PC-9 (cell line): Measurements from ENCODE around the gene RNF130.

ENCODE experiments used
- EZH2 ChIP-seq: fragments of 200-600 bp; sonication (generic); IDR thresholded peaks from 2 replicates; pipeline ENCODE4 v1.8.0; 2017; ENCODE audit warnings: antibody characterized with exemption, low read depth
- TF ChIP-seq, protein P1 (sequence below): fragments of 200-600 bp; sonication (generic); conservative IDR thresholded peaks from 2 replicates; pipeline ENCODE4 v1.6.1; 2017; ENCODE audit warnings: mixed run types, antibody characterized with exemption, mild to moderate bottlenecking, moderate library complexity

DNA sequence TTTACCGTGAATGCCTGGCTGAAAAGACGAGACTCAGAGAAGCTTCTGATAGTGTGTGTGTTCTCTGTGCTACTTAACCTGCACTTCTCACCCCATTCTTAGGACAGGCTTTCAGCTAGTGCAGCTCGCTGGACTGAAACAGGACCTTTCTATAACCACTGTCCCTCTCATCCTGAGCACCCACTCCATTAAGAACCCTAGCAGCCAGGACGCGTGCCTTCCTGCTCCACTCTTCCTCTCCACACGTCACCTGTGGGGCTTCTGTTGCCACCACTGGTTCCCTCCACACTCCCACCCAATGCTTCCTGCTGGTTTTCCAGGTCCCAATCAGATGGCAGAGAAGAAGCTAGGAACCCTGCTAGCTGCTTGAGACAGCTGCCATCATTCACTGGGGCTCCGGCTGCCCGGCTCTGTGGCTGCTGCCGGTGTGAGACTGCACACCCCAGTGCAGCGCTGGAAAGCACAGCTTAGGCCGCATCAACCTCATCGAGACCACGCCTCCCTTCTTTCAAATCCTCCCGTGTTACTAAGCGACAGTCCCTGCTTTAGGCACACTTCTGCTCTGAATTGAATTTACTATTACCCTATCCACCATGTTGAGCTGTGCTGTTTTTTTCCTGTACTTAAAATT, 44.0 kb downstream of the RNF130 start:
- TF ChIP-seq, protein P1, sequence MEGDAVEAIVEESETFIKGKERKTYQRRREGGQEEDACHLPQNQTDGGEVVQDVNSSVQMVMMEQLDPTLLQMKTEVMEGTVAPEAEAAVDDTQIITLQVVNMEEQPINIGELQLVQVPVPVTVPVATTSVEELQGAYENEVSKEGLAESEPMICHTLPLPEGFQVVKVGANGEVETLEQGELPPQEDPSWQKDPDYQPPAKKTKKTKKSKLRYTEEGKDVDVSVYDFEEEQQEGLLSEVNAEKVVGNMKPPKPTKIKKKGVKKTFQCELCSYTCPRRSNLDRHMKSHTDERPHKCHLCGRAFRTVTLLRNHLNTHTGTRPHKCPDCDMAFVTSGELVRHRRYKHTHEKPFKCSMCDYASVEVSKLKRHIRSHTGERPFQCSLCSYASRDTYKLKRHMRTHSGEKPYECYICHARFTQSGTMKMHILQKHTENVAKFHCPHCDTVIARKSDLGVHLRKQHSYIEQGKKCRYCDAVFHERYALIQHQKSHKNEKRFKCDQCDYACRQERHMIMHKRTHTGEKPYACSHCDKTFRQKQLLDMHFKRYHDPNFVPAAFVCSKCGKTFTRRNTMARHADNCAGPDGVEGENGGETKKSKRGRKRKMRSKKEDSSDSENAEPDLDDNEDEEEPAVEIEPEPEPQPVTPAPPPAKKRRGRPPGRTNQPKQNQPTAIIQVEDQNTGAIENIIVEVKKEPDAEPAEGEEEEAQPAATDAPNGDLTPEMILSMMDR = no peak
- TF ChIP-seq EZH2 = no peak
